ENCODE results near the gene CNOT4.

DNA sequence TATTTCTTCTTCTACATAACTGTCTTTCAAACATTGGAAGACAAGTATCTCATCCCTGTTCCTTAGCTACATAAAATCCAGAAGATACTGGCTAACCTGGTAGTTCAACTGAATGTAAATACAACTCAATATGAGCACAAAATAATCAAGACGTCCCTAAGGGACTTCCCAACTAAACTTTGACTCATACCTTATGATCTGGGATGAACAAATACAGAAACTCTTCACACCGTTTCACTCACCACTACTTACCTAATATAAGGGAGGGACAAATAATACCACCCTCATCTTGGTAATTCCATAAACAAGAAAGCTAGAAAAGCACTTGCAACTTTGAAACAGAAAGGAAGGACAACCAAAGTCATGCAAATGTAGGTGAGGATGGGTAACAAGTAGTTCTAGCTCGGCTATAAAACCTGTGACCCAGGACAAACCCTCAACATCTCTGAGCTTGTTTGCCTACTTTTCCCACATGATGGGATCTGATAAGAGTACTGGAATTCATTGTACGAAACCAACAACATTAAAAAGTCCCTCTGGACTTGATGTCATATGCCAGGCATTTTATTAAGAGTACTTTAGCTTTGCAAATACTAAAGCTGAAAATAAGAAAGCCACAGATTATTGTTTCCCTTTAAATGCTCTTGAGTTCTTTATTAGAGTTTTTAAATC, 154.4 kb downstream of the CNOT4 start:
- no peak for TF ChIP-seq KDM1A (IDR thresholded peaks at IDR 0.05; ENCODE audit: borderline replicate concordance)
- TF ChIP-seq, protein P1, sequence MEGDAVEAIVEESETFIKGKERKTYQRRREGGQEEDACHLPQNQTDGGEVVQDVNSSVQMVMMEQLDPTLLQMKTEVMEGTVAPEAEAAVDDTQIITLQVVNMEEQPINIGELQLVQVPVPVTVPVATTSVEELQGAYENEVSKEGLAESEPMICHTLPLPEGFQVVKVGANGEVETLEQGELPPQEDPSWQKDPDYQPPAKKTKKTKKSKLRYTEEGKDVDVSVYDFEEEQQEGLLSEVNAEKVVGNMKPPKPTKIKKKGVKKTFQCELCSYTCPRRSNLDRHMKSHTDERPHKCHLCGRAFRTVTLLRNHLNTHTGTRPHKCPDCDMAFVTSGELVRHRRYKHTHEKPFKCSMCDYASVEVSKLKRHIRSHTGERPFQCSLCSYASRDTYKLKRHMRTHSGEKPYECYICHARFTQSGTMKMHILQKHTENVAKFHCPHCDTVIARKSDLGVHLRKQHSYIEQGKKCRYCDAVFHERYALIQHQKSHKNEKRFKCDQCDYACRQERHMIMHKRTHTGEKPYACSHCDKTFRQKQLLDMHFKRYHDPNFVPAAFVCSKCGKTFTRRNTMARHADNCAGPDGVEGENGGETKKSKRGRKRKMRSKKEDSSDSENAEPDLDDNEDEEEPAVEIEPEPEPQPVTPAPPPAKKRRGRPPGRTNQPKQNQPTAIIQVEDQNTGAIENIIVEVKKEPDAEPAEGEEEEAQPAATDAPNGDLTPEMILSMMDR (IDR thresholded peaks at IDR 0.05 in 2 of 3, conservative IDR thresholded peaks at IDR 0.05 in 1 of 3; ENCODE audit: control insufficient read depth in 2 of 3, extremely low read depth in 1 of 3, insufficient read depth in 1 of 3, low read depth in 3 of 3, low read length in 3 of 3), result no peak
- no peak for TF ChIP-seq HDAC2 (IDR thresholded peaks at IDR 0.05)
- TF ChIP-seq RAD51 (IDR thresholded peaks at IDR 0.05), result no peak
- TF ChIP-seq EZH2 (IDR thresholded peaks at IDR 0.05; ENCODE audit: borderline replicate concordance, control insufficient read depth, low read depth, low read length), result no peak
- no peak for TF ChIP-seq BRCA1 (IDR thresholded peaks at IDR 0.05; ENCODE audit: low read depth, low read length)
- TF ChIP-seq FOS (IDR thresholded peaks at IDR 0.05; ENCODE audit: borderline replicate concordance, extremely low read depth, insufficient read length), result no peak
- no peak for TF ChIP-seq SUZ12 (IDR thresholded peaks at IDR 0.05; ENCODE audit: unreplicated experiment)
- no peak for TF ChIP-seq SREBF1 (IDR thresholded peaks at IDR 0.05; ENCODE audit: low read length)
- TF ChIP-seq RCOR1 (conservative IDR thresholded peaks at IDR 0.05; ENCODE audit: low read depth, low read length), result no peak
- TF ChIP-seq TCF12 (IDR thresholded peaks at IDR 0.05; ENCODE audit: low read depth, low read length), result no peak
- TF ChIP-seq, protein P2, sequence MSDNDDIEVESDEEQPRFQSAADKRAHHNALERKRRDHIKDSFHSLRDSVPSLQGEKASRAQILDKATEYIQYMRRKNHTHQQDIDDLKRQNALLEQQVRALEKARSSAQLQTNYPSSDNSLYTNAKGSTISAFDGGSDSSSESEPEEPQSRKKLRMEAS (IDR thresholded peaks at IDR 0.05; ENCODE audit: low read depth, low read length), result no peak
- no peak for TF ChIP-seq CBX5 (IDR thresholded peaks at IDR 0.05; ENCODE audit: low read depth)

All from GM12878 (cell line).